ENCODE measurements around the gene CNPPD1.
A peak's percentile ranks its signal among the peaks of the same experiment; 100 is the strongest.

The CNPPD1 gene

GRCh38 chr2:219176818-219177551 lies at the start of gene CNPPD1:
TSS of gene CNPPD1 (minus strand) at chr2:219176925. CDS start at chr2:219176828, 97 bp downstream.
- peak; percentile 65 for DNase-seq

GRCh38 chr2:219225350-219225749 lies 48.6 kb upstream of the CNPPD1 start:
- no peak for DNase-seq

- no peak for DNase-seq
Observed at GRCh38 chr2:219223831-219224610, 47.3 kb upstream of the CNPPD1 start.

- DNase-seq = no peak
Observed at GRCh38 chr2:219221957-219222518, 45.3 kb upstream of the CNPPD1 start.

DNA sequence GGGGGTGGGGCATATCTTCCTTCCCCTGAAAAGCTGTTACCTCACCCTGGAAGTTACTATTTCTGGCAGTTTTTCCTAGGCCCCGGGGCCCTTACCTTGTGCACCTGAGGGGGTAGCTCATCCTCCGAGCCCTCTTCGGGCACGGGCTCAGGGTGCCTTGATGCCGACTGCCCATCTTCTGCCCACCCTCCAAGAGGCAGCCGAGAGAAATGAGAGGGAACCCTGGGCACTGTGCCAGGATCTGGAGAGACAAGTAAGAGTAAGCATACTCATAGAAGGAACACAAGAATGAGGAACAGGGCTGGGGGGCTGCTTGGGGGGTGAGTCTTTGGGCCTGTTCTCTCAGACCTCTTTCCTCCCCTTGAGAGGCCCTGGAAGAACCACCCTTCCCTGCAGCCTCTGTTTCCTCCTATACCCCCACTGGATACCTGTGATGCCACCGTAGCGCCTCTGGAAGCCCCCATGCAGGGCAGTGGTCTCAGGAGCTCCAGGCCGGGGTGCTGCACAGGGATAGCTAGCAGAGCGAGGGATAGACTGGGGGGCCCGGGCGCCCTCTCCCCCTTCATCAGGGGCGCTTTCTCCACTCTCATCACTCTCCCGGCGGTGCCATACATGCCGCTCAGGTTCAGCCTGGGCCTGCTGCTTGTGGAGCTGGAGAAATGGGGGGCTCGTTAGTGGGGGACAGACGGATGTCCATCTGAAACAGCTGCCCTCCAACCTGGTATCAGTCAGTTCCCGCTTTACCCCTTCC lies 44.1 kb upstream of the CNPPD1 start:
- no peak for DNase-seq

DNA sequence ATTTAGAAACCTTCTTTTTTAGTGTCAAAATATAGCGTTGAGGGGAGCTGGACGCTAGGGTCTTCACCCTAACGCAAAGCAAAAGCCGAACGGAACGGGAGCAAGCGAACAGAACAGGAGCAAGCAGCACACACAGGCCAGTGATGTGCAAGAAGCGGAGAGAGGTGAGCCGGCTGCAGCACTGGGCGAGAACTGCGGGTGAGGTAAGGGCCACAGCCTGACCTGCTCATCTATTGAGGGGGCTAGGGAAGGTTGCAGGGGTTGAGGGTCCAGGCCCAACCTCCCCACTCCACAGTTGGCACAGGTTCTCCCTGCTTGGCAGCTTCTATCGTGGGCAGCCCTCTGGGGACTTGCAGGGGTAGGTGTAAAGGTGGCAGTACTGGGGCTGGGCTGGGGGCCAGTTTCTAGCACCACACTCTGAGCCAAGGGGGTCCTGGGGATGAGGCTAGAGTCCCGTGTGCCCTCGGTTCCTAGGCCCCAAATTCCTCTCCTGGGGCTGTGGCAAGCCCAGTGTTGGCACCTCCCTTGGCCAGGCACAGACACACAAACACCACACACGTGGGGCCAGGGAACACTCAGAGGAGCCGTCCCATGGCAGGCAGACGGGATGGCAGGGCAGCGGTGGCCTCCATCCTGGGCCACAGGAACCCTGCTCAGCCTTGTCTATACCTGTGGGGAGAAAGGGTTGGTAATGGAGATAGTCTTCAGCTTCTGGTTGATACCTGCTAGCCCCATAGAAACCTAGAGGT lies 43.2 kb upstream of the CNPPD1 start:
- no peak for DNase-seq

- peak; percentile 81 for DNase-seq
Observed at GRCh38 chr2:219218732-219219701, 42.3 kb upstream of the CNPPD1 start, which contains the start of gene ABCB6. TSS of gene ABCB6 (minus strand) at chr2:219218958. CDS start at chr2:219218673, 285 bp downstream.

DNA sequence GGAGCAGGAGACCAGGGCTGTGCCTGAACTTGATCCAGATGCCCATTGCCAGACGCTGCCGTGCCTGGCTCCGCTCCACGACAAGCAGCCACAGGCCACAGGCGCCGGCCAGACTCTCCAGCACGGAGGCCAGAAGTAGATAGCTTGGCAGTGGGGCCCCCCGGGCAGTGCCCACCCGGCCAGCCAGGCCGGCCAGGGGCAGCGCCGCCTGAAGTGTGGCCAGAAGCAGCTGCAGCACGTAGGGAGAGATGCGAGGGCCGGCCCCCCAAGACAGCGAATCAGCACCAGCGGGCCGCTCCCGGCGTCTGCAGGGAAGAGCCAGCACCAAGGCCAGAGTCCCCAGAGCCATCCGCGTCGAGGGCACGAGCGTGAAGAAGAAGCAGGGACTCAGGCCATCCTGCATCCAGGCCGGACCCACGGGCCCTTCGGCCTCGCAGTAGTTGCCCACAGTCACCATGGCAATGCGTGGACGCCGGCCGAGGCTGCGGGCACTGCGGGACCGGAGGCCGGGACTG lies 41.5 kb upstream of the CNPPD1 start:
- DNase-seq = no peak

GRCh38 chr2:219216535-219216915 lies 39.8 kb upstream of the CNPPD1 start:
- no peak for DNase-seq

- DNase-seq = no peak
Observed at GRCh38 chr2:219215871-219216534, 39.3 kb upstream of the CNPPD1 start.

- DNase-seq = no peak
Observed at GRCh38 chr2:219214786-219215185, 38.1 kb upstream of the CNPPD1 start.

GRCh38 chr2:219214141-219214540 lies 37.4 kb upstream of the CNPPD1 start:
- DNase-seq = no peak

DNA sequence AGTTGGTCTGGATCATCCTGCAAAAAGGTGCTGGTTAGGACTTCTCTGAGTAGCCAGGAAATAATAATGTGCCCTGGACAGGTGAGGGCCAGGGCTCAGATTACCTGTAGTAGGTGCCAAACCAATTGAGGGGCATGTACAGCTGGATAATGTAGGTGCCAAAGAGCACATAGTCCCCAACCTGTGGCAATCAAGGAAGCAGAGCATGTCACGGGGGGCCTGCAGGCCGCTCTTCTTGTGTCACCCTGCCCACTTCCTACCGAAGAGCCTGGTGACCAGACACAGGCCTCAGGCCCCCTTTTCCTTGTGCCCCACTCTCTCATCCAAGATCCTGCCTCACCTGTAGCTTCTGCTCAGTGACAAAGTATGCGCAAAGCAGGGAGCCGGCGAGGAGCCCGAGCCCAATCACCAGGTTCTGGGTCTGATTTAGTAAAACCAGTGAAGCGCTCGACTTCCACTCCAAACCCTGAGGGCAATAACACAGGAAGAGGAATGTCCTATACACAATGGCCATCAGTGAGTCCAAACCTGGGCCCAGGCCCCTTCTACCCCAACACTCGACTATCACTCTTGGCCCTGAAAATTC lies 36.9 kb upstream of the CNPPD1 start:
- no peak for DNase-seq

DNA sequence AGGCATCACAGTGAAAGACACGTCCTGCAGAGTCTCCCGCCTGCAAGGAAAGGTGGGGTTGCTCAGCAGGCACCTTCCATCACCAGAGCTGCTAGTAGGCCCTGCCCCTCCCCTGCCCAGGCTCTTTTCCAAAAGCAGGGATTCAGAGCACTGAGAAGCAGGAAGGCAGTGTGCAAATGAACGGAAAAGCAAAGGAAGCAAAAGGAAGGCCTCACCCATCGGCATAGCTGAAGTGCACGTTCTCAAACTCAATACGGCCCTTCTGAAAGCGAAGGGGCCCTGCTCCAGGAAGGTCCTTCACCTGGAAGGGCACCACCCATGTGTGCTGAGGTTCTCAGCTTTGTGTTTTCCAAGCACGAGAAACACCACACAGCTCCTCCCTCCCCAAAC lies 36.3 kb upstream of the CNPPD1 start:
- no peak for DNase-seq

GRCh38 chr2:219210886-219211362 lies 34.2 kb upstream of the CNPPD1 start:
- no peak for DNase-seq

- DNase-seq = no peak
Observed at GRCh38 chr2:219210196-219210885, 33.6 kb upstream of the CNPPD1 start.

DNA sequence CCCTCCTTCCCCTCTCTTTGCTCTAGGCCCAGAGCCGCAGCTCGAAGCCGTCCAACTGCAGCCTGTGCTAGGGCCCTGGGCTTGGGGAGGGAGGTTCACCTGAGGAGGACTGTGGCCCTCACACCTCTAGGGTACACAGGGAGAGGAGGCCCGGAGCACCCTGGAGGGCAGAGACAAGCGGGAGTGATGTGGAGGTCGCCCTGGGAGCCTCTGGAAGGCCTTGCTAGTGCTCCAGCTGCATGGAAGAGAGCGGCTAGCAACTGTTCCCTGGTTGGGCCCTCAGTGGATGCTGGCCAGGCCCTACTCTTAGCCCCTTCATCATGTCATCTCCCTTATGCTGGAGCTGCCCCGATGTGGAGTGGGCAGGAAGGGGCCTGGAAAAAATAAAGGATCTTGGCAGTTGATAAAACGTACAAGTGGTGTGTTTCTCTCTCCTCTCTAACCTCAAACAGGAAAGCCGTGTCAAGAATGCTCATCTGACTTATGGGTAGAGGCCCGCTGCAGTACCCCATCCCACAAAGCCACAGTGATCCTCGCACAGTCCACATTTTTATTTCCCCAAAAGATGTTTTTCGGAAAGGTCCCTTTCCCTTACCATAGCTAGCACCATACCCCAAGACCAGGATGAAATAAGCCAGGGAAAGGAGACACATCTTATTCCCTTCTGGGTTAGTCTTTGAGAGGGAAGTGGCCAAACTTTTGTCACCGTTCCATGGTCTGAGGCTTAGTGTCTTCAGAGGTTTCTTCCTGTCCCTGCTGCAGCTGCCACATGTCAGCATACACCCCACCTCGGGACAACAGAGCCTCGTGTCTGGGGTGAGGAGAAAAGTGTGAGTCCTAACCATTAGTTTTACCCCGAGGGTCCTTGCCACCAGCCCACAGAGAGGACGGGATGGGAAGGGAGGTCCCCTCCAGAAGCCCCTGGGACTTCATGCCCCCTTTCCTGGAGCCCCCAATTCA lies 32.8 kb upstream of the CNPPD1 start:
- DNase-seq = no peak

Measured in NCI-H2107 (cell line).